ENCODE data around the gene SLC10A4.
"Not testable (repeated sequence)": the region's sequence is repeated elsewhere in the genome, so short reads cannot be mapped to it uniquely, and the experiment has no call there.

SLC10A4 gene, protein sequence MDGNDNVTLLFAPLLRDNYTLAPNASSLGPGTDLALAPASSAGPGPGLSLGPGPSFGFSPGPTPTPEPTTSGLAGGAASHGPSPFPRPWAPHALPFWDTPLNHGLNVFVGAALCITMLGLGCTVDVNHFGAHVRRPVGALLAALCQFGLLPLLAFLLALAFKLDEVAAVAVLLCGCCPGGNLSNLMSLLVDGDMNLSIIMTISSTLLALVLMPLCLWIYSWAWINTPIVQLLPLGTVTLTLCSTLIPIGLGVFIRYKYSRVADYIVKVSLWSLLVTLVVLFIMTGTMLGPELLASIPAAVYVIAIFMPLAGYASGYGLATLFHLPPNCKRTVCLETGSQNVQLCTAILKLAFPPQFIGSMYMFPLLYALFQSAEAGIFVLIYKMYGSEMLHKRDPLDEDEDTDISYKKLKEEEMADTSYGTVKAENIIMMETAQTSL

DNA sequence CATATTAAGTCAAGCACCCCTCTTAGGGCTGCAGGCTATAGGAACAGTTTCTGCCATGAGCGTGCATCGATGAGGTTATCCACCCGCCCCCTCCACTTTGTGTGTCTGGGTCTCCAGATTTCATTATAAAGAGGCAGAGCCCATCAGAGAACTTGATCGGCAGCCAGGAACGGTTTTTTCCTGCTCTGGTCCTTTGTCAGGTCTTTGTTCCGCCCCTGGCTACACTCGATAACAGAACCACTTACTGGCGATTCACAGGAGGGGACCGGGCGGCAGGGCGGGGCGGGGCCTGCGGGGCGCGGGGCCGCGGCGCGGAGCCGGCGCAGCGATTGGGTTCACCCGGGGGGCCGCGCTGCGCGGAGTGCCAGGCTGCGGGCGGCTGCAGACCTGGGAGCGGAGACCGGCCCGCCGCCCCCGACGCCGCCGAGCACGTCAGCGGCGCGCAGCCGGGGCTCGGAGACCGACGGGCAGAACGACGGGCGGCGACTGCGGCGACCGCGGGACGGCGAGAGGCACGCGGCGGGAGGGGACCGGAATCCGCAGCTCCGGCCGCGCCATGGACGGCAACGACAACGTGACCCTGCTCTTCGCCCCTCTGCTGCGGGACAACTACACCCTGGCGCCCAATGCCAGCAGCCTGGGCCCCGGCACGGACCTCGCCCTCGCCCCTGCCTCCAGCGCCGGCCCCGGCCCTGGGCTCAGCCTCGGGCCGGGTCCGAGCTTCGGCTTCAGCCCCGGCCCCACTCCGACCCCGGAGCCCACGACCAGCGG is at the start of gene SLC10A4:
Gene SLC10A4 (plus strand): TSS at position 338 of the 771 bp plus-strand sequence. CDS start 219 bp downstream, at position 557.
- DNase-seq (ENCODE audit: low read depth) = no peak

DNA sequence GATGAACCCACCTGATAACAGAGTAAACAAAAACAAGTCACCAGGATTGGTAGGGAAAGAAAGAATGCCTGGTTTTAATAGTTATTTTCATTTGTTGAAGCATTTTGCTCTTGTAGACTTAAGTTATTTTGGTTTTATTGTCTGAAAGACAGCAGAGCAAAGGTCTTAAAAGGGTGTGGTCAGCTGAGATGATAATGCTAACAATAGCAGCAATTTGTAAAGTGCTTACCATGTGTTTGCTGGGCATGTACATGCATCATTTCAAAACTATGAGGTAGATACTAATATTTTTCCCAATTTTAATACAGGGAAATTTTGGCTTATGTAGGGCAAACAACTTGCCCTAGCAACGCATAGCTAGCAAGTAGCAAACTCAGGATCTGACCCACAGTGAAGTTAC is 46.8 kb upstream of the SLC10A4 start:
- peak; percentile 1 for DNase-seq (ENCODE audit: low read depth)

DNA sequence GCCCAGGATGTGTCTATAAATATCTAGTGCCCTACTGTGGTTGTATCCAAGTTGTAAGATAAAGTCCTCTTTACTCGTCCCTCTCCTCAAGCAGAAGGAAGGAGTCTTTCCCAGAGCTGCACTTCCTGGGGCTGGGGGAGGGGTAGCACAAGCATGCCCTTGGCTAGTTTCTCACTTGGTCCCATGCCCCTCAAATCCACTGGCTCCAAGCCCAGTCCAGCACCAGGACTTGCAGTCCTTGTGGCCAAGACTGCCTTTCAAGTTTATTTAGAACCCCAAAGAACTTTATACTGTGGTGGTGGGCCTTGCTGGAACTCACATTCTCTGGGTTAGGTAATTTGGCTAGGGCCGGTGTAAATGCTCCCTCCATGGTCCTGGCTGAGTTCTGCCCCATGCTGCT is 43.2 kb upstream of the SLC10A4 start:
- DNase-seq (ENCODE audit: low read depth) = no peak

DNA sequence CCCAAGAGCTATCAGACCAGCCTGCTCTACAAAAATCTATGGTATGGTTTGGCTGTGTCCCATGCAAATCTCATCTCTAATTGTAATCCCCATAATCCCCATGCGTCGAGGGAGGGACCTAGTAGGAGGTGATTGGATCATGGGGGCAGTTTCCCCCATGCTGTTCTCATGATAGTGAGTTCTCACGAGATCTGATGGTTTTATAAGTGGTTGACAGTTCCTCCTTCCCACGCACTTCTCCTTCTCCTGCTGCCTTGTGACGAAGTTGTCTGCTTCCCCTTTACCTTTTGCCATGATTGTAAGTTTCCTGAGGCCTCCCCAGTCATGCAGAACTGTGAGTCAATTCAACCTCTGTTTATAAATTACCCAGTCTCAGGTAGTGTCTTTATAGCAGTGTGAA is 42.2 kb upstream of the SLC10A4 start:
- DNase-seq (ENCODE audit: low read depth) = not testable (repeated sequence)

DNA sequence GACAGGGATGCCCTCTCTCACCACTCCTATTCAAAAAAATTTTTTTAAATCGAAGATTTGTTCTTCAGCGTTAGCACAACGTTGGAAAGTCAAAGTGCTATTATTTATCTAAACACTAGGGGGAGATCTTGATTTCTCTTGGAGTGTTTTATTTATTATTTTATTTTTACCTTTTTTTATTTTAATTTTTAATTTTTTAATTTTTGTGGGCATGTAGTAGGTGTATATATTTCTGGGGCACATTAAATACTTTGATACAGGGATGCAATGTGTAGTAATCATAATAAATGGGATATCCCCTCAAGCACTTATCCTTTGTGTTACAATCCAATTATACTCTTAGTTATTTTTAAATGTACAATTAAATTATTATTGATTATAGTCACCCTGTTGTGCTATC is 37.4 kb upstream of the SLC10A4 start:
- DNase-seq (ENCODE audit: low read depth) = no peak

DNA sequence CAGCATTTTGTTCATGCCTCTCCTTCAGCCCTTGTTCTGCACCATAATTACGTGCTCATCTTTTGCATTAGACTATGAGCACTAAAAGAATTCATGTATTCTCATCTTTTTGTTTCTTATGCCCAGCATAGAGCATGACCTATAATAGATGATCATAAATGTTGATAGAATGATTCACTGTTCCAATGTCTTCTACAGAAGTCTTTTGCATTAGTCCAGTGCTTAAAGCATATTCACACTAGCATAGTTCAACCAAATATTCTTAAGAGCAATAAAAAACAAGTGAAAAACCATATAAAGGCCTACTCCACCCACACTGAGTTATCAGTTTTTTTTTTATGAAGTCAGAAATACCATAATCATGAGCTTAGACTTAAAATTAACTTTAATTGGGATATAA is 36.5 kb upstream of the SLC10A4 start:
- no peak for DNase-seq (ENCODE audit: low read depth)

DNA sequence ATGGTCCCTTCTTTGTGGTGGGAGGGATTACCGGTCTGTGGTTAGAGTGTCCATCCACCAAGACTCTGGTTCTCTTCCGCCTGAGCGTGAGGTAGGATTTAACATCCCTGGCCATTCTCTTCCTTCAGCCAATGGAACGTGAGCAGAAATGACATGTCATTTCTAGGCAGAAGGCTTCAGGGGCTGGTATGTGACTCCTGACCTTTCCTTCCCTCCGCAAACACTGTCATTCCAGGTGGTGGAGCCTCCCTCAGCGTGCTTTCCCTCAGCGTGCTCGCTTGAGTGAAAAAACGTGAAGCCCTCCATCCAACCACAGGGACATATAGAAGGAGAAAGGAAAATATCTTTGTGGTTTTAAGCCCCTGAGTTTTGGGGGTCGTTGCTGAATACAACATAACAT is 34.0 kb upstream of the SLC10A4 start:
- DNase-seq (ENCODE audit: low read depth) = no peak

DNA sequence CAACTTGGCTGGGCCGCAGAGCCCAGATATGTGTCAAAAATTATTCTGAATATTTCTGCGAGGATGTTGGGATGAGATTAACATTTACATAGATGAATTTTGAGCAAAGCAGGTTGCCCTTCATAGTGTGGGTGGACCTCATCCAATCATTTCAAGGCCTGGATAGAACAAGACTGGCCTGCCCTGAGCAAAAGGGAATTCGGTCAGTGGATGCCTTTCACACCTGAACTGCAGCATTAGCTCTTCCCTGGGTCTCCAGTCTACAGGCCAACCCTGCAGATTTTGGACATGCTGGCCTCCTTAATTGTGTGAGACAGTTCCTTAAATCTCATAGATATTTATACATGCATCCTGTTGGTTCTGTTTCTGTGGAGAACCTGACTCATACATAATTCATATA is 32.4 kb upstream of the SLC10A4 start:
- DNase-seq (ENCODE audit: low read depth) = no peak

DNA sequence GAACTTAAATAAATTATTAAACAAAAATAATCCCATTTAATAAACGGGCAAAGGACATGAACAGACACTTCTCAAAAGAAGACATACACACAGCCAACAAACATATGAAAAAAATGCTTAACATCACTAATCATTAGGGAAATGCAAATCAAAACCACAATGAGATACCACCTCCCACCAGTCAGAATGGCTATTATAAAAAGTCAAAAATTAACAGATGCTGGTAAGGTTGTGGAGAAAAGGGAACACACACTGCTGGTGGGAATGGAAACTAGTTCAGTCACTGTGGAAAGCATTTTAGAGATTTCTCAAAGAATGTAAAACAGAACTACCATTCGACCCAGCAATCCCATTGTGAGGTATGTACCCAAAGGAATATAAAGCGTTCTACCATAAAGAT is 31.5 kb upstream of the SLC10A4 start:
- DNase-seq (ENCODE audit: low read depth) = not testable (repeated sequence)

DNA sequence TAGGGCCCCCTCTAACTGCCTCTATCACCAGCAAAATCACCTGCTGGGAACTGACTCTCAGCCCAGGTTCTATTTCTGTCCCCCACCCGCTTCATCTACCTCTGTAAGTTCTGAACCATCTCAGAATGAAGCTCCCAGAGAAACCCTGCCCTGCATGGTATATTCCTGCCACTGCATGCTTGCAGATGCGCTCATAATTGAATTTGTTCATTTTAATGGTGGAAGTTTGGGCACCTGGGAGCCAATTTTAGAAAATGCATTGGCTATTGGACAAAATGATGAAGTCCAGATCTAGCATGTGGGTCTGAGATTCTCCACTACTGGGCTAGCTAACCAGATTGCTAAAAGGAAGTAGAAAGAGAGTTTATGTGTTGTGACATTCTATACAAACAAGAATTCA is 28.6 kb upstream of the SLC10A4 start:
- no peak for DNase-seq (ENCODE audit: low read depth)

DNA sequence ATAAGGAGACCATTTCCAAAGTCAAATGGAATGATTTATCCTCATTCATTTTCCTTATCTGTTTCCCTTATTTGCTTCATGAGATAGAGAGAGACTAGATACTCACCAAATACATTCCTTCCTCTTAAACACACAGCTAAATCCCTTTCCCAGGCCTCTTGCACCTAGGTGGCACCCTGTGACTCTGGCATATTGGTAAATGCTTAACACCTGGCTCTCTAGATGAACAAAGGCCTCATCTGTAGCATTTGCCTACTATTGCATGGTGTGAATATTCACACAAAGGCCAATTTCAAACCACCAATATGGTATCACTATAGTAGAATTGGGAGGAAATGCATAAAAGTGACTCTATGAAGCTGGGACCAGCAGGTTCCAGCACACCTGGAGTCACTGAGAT is 22.1 kb upstream of the SLC10A4 start:
- DNase-seq (ENCODE audit: low read depth) = no peak

DNA sequence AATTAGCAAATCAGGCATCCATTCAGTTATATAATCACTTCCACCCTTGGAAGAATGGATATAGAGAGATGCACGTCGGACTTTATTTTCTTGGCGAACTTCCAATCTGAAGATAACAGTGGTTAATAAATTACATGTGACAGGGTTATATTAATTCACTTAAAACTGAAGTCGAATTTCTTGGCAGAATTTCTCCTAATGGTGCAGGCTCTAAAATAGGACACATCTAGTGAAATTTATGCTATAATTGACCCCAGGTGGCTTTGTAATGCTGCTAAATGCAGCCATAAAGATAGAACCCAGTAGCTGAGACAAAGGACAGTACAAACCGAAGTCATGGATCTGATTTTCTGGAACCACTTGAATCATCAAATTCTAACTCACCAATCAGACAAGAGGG is 20.8 kb upstream of the SLC10A4 start:
- no peak for DNase-seq (ENCODE audit: low read depth)

DNA sequence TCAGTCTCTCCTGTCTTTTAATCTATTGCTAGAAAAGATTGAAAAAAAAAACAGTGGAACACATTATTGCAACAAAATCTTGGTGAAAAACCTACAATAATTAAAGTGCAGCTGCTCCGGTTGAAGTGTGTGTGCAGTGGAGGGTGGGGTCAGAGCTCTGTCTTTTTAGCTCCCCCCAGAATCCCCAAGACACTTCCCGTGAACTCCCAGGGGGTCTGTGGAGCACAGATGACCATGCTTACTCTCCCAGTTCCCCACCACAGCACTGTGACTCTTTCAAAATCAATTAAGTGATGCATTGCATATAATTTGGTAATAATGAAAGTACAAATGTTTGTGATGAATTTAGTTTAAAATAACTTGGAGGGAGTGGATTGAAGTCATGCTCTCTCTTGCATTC is 15.7 kb upstream of the SLC10A4 start:
- no peak for DNase-seq (ENCODE audit: low read depth)

DNA sequence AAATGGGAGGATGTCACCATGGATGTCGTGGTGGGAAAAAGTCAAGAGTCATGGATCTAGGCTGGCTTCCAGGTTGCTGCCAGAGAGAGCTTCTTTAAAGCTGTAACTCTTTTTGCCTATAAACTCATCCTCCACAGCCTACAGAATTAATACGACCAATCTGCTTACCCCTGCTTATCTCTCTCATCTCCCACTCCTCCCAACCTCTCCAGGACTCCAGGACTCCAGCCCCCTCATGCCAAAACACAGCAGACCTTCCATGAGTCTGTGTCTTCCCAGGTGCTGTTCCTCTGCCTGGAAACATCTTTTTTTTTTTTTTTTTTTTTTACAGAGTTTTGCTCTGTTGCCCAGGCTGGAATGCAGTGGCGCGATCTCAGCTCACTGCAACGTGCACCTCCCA is 15.3 kb upstream of the SLC10A4 start:
- DNase-seq (ENCODE audit: low read depth) = no peak

DNA sequence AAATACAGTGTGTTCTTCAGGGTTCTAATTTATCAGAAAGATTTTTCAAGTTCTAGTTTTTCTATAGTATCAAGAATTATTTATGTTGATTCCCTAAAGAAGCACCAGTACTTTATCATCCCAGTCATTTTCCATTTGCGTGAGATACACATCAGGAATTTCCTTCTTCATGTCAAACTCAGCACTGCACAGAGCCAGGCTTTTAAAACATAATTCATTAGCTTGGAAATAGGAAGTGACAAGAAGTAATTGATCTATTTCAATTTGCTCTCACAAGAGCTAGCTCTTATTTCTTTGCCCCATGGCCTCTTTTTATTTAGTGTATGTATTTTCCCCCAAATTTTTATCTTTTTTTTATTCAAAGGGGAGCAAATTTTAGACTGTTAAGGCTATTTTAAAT is 13.0 kb upstream of the SLC10A4 start:
- no peak for DNase-seq (ENCODE audit: low read depth)

DNA sequence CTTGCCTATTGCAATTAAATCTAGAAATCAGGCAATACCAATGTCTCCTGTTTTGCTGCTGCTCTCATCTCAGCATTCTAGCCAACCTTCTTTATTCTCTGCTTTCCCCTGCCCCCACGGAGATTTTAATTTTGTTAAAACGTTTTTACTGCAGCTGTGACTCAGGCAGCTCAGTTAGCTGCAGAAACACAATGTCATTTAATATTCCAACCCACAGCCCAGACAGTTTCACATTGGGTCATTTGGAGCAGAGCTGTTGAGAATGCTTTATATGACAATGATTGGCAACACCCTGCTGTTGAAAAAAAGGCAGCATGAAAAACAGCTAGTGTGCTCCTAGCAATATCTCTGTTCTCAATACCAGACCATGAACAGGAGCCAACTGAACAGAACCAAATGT is 12.6 kb upstream of the SLC10A4 start:
- DNase-seq (ENCODE audit: low read depth) = peak; percentile 3

DNA sequence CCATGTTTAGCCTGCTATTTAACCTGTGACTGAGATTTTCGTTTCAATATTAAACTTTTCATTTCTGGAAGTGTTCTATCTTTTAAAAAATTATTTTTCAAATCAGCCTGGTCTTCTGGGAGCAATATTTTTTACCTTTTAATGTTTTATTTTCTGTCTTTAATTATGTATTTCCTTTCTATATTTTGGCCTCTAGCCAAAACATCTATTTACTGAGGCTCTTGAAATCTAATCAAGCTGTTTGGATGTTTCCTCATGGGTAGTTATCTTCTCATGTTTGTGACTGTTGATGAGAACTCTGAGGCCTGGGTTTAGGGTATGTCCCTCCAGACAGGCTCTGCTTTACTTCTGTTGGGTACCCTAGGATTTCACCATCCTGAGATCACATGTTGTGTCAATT is 10.3 kb upstream of the SLC10A4 start:
- DNase-seq (ENCODE audit: low read depth) = no peak

DNA sequence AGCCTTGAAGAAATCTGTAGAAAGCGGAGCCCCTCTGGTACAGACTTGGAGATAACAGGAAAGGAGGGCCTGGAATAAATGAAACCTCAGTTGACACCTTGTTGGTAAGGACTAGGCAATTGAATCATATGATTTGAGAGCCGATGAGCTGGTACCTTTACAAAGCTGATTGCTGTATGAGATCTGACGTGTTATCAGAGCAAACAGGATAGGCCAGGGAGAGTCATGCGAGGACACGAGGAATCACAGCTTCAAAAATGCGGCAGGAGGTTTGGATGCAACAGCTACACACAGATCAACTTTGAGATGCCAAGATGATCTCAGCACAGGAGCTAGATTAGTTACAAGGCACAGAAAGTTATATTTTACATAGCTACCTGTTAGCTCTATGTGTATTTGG is 7.4 kb upstream of the SLC10A4 start:
- DNase-seq (ENCODE audit: low read depth) = no peak

DNA sequence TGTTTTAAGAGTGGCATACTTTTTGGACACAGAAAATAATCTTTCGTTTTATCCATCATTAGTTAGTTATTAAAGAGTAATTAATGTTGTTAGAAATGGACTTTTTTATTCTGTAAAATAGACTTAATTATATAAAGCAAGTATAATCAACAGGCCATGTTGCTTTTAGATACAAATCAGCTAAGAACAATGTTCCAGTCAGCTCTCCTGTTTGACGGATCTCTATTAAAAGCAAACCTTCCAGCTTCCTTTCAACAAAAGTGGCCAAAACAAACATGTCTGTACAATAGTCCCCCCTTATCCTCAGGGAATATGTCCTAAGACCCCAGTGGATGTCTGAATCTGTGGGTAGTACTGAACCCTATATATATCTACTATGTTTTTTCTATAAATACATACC is 4.9 kb upstream of the SLC10A4 start:
- DNase-seq (ENCODE audit: low read depth) = no peak

DNA sequence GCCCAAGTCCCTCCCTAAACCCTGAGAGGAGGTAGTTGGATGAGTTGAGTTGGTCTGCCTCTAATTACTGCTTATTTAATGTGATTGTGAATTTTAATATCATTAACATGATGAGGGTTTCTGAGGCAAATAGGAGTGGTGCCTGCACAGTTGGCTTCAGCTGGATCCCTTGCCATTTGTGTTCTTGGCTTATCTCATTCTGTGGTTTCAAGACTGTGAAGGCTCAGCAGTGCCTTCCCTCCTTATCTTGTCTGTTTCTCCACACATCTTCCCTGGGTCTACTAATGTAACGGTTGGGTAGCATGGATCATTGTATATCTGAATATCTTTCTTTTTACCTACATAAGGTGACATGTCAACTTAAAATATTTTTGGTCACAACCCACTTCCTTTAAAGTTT is 1.6 kb upstream of the SLC10A4 start:
- no peak for DNase-seq (ENCODE audit: low read depth)

DNA sequence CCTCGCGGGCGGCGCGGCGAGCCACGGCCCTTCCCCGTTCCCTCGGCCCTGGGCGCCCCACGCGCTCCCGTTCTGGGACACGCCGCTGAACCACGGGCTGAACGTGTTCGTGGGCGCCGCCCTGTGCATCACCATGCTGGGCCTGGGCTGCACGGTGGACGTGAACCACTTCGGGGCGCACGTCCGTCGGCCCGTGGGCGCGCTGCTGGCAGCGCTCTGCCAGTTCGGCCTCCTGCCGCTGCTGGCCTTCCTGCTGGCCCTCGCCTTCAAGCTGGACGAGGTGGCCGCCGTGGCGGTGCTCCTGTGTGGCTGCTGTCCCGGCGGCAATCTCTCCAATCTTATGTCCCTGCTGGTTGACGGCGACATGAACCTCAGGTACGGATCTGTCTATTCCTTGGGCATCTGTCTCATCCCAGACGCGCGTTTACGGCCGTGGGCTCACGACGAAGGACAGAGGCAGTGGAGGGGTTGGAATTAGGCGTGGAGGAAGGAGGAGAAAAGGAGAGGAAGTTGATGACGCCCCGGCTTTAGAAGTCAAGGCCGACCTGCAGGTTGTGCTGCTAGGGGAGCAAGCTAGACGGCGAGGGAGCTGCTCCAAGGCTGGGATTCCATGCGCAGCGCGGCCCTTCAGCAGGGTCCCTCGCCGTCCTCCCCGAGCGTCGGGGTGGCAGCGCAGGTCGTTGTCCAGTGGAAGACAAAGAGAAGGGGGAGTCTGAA is 792 bp downstream of the SLC10A4 start:
- DNase-seq (ENCODE audit: low read depth) = no peak

DNA sequence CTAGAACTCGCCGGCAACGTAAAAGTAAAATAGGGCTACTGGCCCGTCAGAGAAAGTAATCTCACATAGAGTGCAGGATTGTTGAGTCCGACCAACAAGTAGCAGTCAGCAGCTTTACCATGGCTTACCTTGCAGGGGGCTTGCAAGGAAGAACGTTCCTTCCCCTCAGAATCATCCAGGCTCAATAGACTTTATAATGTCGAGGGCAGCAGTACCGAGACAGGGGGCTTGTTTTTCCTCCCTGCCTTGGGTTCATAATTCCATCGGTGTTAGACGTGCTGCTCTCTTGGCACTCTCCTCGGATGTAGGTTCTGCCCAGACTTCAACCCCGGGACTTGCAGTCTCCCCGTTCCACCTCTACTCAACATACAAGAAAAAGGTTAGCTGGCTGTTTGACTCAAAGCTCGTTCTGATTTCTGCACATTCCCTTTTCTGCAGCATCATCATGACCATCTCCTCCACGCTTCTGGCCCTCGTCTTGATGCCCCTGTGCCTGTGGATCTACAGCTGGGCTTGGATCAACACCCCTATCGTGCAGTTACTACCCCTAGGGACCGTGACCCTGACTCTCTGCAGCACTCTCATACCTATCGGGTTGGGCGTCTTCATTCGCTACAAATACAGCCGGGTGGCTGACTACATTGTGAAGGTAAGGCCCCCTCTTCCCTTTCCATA is 1.5 kb downstream of the SLC10A4 start:
- no peak for DNase-seq (ENCODE audit: low read depth)

Data from GM04503 (cell line).